ENCODE results near the gene FHOD3.

The FHOD3 gene

GRCh38 chr18:36415625-36416024, 118.1 kb downstream of the FHOD3 start:
- Histone ChIP-seq H3K27ac (ENCODE audit: low read length) (no peak overlapping the region), H3K36me3 (ENCODE audit: control insufficient read depth in 1 of 2, insufficient read depth in 2 of 2, low read length in 2 of 2) (no peaks in the 10 kb centered on the region), H3K4me3 (ENCODE audit: low read depth in 1 of 2, low read length in 2 of 2) (no peak overlapping the region), H3K4me1 (ENCODE audit: control insufficient read depth in 1 of 2, insufficient read depth in 2 of 2, low read length in 2 of 2) (peaks cover 3 to 12% of the 10 kb centered on the region in 2 donors), H3K9me3 (ENCODE audit: control insufficient read depth in 1 of 2, low read length in 2 of 2) (no peaks in the 10 kb centered on the region), H3K27me3 (ENCODE audit: low read depth, low read length) (no peaks in the 10 kb centered on the region)

- Histone ChIP-seq H3K27ac (ENCODE audit: low read length) (no peak overlapping the region), H3K36me3 (ENCODE audit: control insufficient read depth in 1 of 2, insufficient read depth in 2 of 2, low read length in 2 of 2) (no peaks in the 10 kb centered on the region), H3K4me1 (ENCODE audit: control insufficient read depth in 1 of 2, insufficient read depth in 2 of 2, low read length in 2 of 2) (peaks cover 4 to 12% of the 10 kb centered on the region in 2 donors), H3K9me3 (ENCODE audit: control insufficient read depth in 1 of 2, low read length in 2 of 2) (no peaks in the 10 kb centered on the region), H3K27me3 (ENCODE audit: low read depth, low read length) (no peaks in the 10 kb centered on the region), H3K4me3 (ENCODE audit: low read depth in 1 of 2, low read length in 2 of 2) (no peak overlapping the region)
Measured at GRCh38 chr18:36419188-36419899, 121.8 kb downstream of the FHOD3 start.

GRCh38 chr18:36419900-36420531, 122.5 kb downstream of the FHOD3 start:
- Histone ChIP-seq H3K27ac (ENCODE audit: low read length) (no peak overlapping the region), H3K4me3 (ENCODE audit: low read depth in 1 of 2, low read length in 2 of 2) (no peak overlapping the region), H3K36me3 (ENCODE audit: control insufficient read depth in 1 of 2, insufficient read depth in 2 of 2, low read length in 2 of 2) (no peaks in the 10 kb centered on the region), H3K4me1 (ENCODE audit: control insufficient read depth in 1 of 2, insufficient read depth in 2 of 2, low read length in 2 of 2) (peaks cover 4 to 12% of the 10 kb centered on the region in 2 donors), H3K27me3 (ENCODE audit: low read depth, low read length) (no peaks in the 10 kb centered on the region), H3K9me3 (ENCODE audit: control insufficient read depth in 1 of 2, low read length in 2 of 2) (no peaks in the 10 kb centered on the region)

GRCh38 chr18:36420826-36421225, 123.3 kb downstream of the FHOD3 start:
- H3K4me3 ChIP-seq (ENCODE audit: low read depth in 1 of 2, low read length in 2 of 2), result no peak overlapping the region
- H3K27me3 ChIP-seq (ENCODE audit: low read depth, low read length), result no peaks in the 10 kb centered on the region
- peaks cover 4 to 12% of the 10 kb centered on the region in 2 donors for H3K4me1 ChIP-seq (ENCODE audit: control insufficient read depth in 1 of 2, insufficient read depth in 2 of 2, low read length in 2 of 2)
- H3K27ac ChIP-seq (ENCODE audit: low read length), result no peak overlapping the region
- no peaks in the 10 kb centered on the region for H3K9me3 ChIP-seq (ENCODE audit: control insufficient read depth in 1 of 2, low read length in 2 of 2)
- no peaks in the 10 kb centered on the region for H3K36me3 ChIP-seq (ENCODE audit: control insufficient read depth in 1 of 2, insufficient read depth in 2 of 2, low read length in 2 of 2)

GRCh38 chr18:36424741-36425142, 127.2 kb downstream of the FHOD3 start:
- no peaks in the 10 kb centered on the region for H3K27me3 ChIP-seq (ENCODE audit: low read depth, low read length)
- H3K36me3 ChIP-seq (ENCODE audit: control insufficient read depth in 1 of 2, insufficient read depth in 2 of 2, low read length in 2 of 2), result no peaks in the 10 kb centered on the region
- H3K4me3 ChIP-seq (ENCODE audit: low read depth in 1 of 2, low read length in 2 of 2), result no peak overlapping the region
- peaks cover 4 to 7% of the 10 kb centered on the region in 2 donors for H3K4me1 ChIP-seq (ENCODE audit: control insufficient read depth in 1 of 2, insufficient read depth in 2 of 2, low read length in 2 of 2)
- H3K9me3 ChIP-seq (ENCODE audit: control insufficient read depth in 1 of 2, low read length in 2 of 2), result no peaks in the 10 kb centered on the region
- no peak overlapping the region for H3K27ac ChIP-seq (ENCODE audit: low read length)

- Histone ChIP-seq H3K4me1 (ENCODE audit: control insufficient read depth in 1 of 2, insufficient read depth in 2 of 2, low read length in 2 of 2) (no peaks in the 10 kb centered on the region), H3K27me3 (ENCODE audit: low read depth, low read length) (no peaks in the 10 kb centered on the region), H3K27ac (ENCODE audit: low read length) (no peak overlapping the region), H3K4me3 (ENCODE audit: low read depth in 1 of 2, low read length in 2 of 2) (no peak overlapping the region), H3K36me3 (ENCODE audit: control insufficient read depth in 1 of 2, insufficient read depth in 2 of 2, low read length in 2 of 2) (no peaks in the 10 kb centered on the region), H3K9me3 (ENCODE audit: control insufficient read depth in 1 of 2, low read length in 2 of 2) (no peaks in the 10 kb centered on the region)
Measured at GRCh38 chr18:36427369-36427768, 129.9 kb downstream of the FHOD3 start.

GRCh38 chr18:36427831-36428230, 130.3 kb downstream of the FHOD3 start:
- no peaks in the 10 kb centered on the region for H3K9me3 ChIP-seq (ENCODE audit: control insufficient read depth in 1 of 2, low read length in 2 of 2)
- H3K4me1 ChIP-seq (ENCODE audit: control insufficient read depth in 1 of 2, insufficient read depth in 2 of 2, low read length in 2 of 2), result no peaks in the 10 kb centered on the region
- no peaks in the 10 kb centered on the region for H3K36me3 ChIP-seq (ENCODE audit: control insufficient read depth in 1 of 2, insufficient read depth in 2 of 2, low read length in 2 of 2)
- no peaks in the 10 kb centered on the region for H3K27me3 ChIP-seq (ENCODE audit: low read depth, low read length)
- no peak overlapping the region for H3K27ac ChIP-seq (ENCODE audit: low read length)
- no peak overlapping the region for H3K4me3 ChIP-seq (ENCODE audit: low read depth in 1 of 2, low read length in 2 of 2)

- H3K36me3 ChIP-seq (ENCODE audit: control insufficient read depth in 1 of 2, insufficient read depth in 2 of 2, low read length in 2 of 2), result no peaks in the 10 kb centered on the region
- H3K4me3 ChIP-seq (ENCODE audit: low read depth in 1 of 2, low read length in 2 of 2), result no peak overlapping the region
- H3K27ac ChIP-seq (ENCODE audit: low read length), result no peak overlapping the region
- no peaks in the 10 kb centered on the region for H3K27me3 ChIP-seq (ENCODE audit: low read depth, low read length)
- no peaks in the 10 kb centered on the region for H3K4me1 ChIP-seq (ENCODE audit: control insufficient read depth in 1 of 2, insufficient read depth in 2 of 2, low read length in 2 of 2)
- no peaks in the 10 kb centered on the region for H3K9me3 ChIP-seq (ENCODE audit: control insufficient read depth in 1 of 2, low read length in 2 of 2)
Measured at GRCh38 chr18:36428431-36429029, 131.0 kb downstream of the FHOD3 start.

GRCh38 chr18:36432880-36433555, 135.5 kb downstream of the FHOD3 start:
- Histone ChIP-seq H3K4me1 (ENCODE audit: control insufficient read depth in 1 of 2, insufficient read depth in 2 of 2, low read length in 2 of 2) (no peaks in the 10 kb centered on the region), H3K27me3 (ENCODE audit: low read depth, low read length) (no peaks in the 10 kb centered on the region), H3K9me3 (ENCODE audit: control insufficient read depth in 1 of 2, low read length in 2 of 2) (no peaks in the 10 kb centered on the region), H3K36me3 (ENCODE audit: control insufficient read depth in 1 of 2, insufficient read depth in 2 of 2, low read length in 2 of 2) (no peaks in the 10 kb centered on the region), H3K27ac (ENCODE audit: low read length) (no peak overlapping the region), H3K4me3 (ENCODE audit: low read depth in 1 of 2, low read length in 2 of 2) (no peak overlapping the region)

- H3K27ac ChIP-seq (ENCODE audit: low read length), result no peak overlapping the region
- H3K4me1 ChIP-seq (ENCODE audit: control insufficient read depth in 1 of 2, insufficient read depth in 2 of 2, low read length in 2 of 2), result peaks cover 0 to 17% of the 10 kb centered on the region in 2 donors
- no peaks in the 10 kb centered on the region for H3K9me3 ChIP-seq (ENCODE audit: control insufficient read depth in 1 of 2, low read length in 2 of 2)
- no peaks in the 10 kb centered on the region for H3K27me3 ChIP-seq (ENCODE audit: low read depth, low read length)
- no peaks in the 10 kb centered on the region for H3K36me3 ChIP-seq (ENCODE audit: control insufficient read depth in 1 of 2, insufficient read depth in 2 of 2, low read length in 2 of 2)
- H3K4me3 ChIP-seq (ENCODE audit: low read depth in 1 of 2, low read length in 2 of 2), result no peak overlapping the region
Measured at GRCh38 chr18:36436387-36436786, 138.9 kb downstream of the FHOD3 start.

- Histone ChIP-seq H3K27ac (ENCODE audit: low read length) (no peak overlapping the region), H3K4me3 (ENCODE audit: low read depth in 1 of 2, low read length in 2 of 2) (no peak overlapping the region), H3K27me3 (ENCODE audit: low read depth, low read length) (no peaks in the 10 kb centered on the region), H3K9me3 (ENCODE audit: control insufficient read depth in 1 of 2, low read length in 2 of 2) (no peaks in the 10 kb centered on the region), H3K36me3 (ENCODE audit: control insufficient read depth in 1 of 2, insufficient read depth in 2 of 2, low read length in 2 of 2) (no peaks in the 10 kb centered on the region), H3K4me1 (ENCODE audit: control insufficient read depth in 1 of 2, insufficient read depth in 2 of 2, low read length in 2 of 2) (peaks cover 0 to 27% of the 10 kb centered on the region in 2 donors)
Measured at GRCh38 chr18:36440614-36441013, 143.1 kb downstream of the FHOD3 start.
